COLO829 (cell line): ENCODE measurements around the gene RSL1D1.
A peak's percentile ranks its signal among the peaks of the same experiment; 100 is the strongest.

Source experiments
- DNase-seq: peaks from one replicate; pipeline ENCODE4 v3.0.0; 2012; ENCODE audit warnings: low spot score

The RSL1D1 gene

DNA sequence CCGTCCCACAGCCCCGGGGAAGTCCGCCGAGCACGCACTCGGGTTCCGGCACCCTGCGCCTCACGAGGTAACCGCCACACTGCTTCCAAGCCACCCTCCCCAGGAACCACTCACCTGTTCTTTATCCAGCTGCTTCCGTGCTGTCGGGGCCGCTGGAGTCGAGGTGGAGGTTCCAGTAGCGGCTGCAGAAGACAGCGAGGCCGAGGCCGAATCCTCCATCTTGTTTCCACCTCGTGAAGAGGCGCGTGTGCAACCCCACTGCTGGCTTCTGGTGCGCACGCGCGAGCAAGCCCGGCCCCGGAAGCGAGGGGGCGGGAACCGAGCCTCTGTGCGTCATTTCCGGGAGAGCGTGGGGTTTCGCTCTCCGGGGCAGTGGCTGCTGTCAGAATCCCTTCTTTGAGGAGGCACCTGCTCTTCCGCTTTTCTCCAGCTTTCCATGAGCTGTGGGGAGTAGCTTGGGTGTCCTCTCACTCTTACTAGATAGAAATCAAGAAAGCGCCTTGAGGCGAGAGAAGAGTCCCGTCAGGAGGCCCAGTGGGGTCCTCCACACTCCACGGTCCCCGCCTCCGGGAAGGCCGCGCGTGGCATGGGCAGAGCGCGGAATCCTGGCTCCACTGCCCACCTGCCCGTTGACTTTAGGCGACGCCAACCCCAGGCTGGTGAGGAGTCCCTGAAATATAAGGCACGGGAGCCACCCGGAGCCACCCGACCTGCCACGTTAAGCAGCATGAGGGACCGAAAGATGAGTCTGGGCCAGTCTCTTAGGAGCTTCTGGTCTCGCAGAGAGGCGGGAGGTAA is at the start of gene RSL1D1:
TSS of gene RSL1D1 (minus strand) at position 249 of the 798 bp plus-strand sequence. CDS start at position 219, 30 bp downstream.
- DNase-seq = peak; percentile 100

DNA sequence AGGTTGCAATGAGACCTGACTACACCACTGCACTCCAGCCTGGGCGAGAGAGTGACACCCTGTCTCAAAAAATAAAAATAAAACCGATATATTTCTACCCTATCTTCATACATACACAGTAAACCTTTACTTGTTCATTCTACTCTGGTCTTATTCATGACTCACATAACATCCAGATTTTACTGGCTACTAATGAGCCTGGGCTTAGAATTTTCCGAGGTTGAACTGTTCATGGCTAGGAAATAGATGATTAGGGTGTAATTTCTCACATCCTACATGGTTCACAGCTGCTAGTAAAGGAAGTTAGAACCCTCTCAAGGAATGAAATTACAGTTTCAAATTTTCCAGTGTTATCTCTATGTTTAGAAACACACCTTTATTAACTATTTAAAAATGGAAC is 49.7 kb upstream of the RSL1D1 start:
- DNase-seq = no peak

DNA sequence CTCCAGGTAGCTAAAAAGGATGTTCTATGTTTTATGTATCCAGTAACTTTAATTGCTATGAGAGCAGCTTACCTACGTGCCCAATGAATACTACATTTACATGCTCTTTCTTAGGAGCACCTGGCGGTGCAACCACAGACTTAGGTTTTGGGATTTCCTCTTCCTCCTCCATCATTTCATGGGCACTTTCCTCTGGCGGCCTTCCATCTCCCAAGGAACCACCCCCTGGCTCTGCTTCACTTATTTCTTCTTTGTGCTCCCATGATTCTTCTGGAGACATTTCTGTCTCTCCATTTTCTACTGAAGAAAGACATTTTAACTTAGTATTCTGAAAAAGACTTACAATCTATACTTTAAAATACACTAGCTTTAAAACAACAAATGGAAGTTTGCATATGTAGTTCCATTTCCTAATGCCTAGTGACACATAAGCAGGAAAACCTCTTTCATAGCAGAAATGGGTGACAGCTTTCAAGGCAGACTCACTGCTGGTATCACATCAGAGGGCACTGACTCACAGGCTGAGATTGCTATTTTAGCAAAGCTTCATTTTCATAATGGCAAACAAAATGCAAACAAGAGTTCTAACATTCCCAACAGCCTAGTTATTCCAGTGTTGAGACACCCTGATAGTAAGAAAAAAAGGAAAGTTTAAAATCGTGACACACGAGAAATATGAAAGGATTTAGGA is 45.3 kb upstream of the RSL1D1 start:
- DNase-seq = no peak

DNA sequence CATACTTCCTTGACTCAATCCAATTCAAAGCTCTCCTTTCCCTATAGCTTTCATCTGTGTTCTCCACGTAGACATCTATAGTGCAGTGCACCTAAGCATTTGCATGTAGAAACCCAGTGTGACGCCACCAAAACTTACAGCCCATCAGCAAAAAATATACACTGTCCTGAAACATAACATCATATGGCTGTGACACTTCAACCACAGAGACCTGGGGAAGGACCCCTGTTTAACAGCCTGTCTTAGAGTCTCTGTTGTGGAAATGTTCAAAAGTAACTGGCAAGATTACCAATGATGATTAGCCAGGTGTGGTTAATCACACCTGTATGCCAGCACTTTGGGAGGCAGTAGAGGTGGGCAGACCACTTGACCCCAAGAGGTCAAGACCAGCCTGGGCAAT is 42.2 kb upstream of the RSL1D1 start:
- DNase-seq = no peak

DNA sequence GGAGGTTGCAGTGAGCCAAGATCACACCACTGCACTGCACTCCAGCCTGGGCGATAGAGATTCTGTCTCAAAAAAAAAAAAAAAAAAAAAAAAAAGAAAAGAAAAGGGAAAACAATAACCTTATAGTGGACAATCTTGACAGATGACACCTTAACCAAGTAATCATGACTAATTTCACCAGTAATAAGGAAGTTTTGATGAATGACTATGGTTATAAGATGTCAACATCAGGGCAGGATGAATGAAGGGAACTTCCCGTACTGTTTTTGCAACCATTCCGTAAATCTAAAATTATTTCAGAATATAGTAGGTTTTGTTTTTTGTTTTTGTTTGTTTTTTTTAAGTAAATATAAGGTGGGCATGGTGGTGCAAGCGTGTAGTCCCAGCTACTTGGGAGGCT is 41.4 kb upstream of the RSL1D1 start:
- DNase-seq = no peak

DNA sequence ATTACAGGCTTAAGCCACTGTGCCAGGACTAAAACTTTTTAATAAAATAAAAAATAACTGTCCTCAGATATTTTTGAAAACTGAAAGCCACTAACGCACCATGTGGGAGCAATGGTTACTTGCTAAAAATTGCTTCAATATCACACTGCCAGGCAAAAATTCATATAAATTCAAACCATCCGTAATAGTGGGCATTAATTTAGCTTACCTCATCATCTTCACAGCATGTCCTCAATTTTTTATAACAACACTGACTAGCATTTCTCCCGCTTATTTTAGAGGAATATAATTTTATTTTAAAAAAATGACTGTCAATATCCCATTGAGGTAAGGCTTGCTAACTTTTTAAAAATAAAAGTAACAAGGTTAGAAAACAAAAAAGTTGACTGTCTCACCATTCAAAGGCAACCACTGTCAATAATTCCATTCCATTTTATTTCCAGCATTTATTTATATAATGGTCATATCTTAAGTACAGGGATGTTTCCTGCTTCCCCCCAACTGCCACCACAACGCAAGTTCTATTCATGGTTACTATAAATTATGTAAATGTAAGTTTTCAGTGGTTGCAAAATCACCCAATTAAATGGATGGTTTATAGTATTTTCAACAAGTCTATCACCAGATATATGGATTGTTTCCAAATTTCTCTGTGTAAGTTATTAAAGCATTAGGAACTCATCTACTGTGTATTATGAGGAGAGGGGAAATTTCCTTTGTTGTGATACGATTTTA is 39.1 kb upstream of the RSL1D1 start:
- no peak for DNase-seq

DNA sequence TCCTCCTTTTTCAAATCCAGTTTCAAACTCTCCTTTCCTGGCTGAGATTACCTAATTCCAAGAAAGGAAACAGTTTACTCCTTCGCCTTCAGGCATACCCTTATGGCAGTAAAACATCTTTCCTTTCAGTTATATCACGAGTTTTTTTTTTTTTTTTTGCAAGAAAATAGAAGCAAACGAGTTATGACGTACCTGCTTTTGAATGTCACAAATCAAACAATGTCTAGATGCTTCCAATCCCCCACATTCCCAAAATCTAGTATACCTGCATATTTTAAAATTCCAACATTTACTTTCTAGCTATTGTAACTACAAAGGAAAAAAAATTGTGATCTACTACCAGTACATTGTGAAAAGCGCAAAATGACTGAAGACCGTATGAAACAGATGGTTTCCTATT is 35.5 kb upstream of the RSL1D1 start:
- DNase-seq = no peak

DNA sequence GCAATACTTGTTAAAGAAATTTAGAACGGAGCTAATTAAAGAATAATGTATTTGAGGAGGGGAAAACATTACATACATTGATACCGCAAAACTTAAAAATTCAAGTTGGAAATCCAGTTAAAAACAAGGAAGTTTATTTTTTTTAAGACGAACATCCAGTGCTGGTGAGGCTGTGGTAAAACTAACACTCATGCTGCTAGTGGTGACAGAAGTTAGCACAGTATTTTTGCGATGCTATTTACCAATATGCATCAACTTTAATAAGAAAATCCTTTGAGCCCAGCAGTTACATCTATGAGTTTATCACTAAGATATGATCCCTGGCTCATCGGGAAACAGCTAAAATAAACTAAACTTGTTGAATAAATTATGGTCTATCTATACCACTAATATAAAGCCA is 32.7 kb upstream of the RSL1D1 start:
- no peak for DNase-seq

DNA sequence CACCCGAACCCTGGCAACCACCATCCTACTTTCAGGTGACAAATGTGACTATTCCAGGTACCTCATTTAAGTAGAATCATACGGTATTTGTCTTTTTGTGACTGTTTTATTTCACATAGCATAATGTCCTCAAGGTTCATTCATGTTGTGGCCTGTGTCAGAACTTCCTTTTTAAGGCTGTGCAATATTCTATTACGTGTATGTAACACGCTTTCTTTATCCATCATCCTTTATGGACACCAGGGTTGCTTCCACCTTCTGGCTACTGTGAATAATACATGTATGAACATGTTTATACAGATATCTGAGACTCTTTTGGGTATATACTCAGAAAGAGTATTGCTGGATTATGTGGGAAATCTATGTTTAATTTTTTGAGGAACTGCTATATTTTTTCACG is 28.7 kb upstream of the RSL1D1 start:
- DNase-seq = no peak

DNA sequence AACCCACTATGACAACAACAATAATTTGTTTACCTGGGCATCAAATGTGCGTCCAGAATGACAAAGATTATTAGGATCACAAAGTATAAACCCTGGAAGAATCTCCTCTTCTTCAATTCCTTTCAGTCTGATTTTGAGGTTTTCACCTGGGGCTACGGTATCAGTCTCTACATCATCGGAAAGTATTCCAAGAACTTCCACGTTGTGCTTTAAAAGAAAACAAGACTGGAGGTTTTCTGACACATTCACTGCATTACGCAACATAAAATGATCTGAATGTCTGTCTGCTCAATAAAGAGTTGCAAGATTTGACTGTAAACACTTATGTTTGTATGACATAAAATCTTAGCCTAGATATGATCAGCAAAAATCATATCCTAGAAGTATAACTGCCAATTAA is 26.0 kb upstream of the RSL1D1 start:
- no peak for DNase-seq

DNA sequence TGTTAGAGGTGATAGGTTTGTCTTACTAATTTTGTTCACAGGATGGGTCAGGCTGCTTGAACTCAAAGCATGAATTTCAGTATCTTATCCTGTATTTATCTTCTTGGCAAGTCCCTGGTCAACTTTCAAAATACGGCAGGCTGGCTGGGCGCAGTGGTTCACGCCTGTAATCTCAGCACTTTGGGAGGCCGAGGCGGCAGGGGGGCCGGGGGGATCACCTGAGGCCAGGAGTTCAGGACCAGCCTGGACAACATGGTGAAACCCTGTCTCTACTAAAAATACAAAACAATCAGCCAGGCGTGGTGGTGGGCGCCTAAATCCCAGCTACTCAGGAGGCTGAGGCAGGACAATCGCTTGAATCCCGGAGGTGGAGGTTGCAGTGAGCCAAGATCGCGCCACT is 25.0 kb upstream of the RSL1D1 start:
- no peak for DNase-seq

DNA sequence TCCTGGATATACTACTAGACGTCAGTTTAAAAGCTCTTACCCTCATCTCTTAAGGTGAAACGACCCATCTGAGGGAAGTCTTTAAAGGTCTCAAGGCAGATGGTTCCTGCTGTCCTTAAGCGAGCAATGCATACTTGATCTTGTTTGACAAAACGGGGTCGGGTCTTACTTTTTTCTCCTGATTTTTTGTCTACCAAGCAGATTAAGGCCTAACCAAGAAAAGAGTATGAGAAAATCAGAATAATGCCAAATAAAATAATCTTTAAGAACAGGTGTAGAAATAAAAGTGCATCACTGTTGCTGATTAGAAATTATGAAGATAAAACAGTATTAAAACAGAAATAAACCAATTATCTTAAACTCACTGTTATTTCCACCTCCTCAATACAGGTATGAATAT is 24.4 kb upstream of the RSL1D1 start:
- no peak for DNase-seq

DNA sequence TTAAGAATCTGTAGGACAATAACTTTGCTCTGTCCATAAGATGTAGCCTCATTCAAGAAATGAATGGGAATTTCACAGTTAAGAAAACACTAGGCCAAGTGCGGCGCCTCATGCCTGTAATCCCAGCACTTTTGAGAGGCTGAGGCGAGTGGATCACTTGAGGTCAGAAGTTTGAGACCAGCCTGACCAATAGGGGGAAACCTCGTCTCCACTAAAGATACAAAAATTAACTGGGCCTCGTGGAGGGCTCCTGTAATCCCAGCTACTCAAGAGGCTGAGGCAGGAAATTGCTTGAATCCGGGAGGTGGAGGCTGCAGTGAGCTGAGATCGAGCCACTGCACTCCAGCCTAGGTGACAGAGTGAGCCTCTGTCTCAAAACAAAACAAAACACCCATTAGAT is 19.9 kb upstream of the RSL1D1 start:
- no peak for DNase-seq

DNA sequence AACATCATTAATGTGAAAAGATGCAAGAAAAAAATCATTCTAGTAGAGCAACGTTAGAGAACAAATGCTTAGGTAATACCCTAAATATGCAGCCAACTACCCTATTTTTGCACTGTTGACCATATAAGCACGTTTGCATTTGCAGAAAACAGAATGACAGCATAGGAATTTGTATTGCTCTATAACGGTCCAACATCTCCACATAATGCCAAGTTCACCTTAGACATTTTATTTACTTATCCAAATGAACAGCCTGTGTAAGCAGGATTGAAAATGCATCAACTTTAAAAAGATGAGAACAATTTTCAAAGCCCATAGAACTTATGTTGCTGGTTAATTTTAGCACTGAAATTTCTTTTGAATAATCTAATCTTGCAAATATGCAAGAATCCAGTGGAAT is 19.1 kb upstream of the RSL1D1 start:
- no peak for DNase-seq

DNA sequence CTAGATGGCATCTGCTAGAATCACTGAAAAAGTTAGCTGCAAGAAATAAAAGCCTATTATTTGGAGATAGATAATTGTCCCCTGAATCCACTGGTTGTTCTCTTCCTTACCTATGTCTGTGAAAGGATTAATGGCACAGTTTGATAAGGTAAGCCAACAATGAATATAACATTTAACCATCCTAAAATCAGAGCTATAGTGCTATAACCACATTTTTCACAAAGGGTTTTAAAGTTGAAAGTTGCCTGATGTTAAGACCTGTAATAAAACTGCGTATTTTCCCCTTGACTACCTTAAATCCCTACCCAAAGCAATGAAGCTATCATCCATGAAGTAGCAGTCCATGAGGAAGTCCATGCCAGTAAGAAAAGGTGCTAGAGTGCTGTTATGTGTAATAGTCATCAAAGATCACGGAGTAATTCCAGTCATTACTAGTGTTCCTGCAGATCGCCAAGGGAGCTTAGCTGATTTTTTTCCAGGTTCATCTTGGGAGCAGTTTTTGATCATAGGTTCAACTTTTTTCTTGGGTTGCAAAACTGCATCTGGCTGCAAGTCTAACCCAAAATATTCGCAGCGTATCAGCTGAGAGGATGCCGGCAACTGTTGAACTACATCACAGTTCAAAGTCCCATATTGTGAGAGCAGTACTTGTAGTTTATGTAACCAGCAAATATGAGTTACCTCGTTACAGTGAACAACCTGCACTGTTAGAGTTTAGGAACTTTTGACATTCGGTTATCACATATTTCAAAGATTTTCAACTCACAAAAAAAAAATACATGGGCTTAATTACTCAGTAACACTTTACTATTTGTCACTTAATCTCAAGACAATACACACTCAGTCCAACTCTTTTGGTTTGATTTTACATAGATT is 18.2 kb upstream of the RSL1D1 start:
- DNase-seq = no peak

DNA sequence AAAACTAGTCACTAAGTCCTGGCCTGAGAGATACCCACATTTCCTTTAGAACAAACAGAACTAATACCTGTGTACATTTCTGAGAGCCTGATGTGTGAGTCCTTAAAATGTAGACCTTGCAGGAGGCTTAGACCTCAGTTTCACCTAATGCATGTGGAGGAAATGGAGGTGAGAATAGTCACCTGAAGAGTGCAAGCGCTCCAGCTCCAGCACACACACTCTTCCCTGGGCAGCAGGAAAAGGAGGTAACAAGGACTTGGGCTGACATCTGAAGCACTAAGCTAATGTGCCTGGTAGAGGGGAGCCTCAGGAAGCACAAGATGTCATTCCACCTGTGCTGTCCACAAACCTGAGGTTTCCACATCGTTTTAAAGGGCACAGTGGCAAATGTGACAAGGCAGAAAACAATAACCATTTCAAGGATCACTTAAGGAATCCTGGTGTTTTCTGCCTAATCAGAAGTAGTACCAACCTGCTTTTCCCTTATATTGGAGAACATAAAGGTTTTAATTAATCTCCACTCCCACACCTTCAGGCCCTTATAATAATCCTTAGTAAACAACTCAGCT is 17.2 kb upstream of the RSL1D1 start:
- DNase-seq = no peak

DNA sequence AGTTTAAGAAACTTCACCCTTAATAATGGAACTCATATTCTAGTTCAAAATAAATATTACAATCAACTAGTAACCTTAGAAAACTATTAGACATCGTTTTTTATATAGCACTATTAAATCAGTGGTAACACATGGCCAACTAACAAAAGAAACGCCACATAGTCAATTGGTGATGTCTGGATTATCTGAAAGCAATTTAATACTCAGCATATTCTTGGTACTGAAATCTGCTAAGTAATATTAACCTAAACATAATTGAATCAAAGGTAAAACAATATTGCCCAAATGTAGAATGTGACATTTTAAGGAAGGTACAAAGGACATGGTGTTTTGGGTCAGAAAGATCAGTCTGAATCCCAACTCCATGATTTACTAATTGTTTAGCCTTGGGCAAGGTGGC is 11.1 kb upstream of the RSL1D1 start:
- DNase-seq = no peak

DNA sequence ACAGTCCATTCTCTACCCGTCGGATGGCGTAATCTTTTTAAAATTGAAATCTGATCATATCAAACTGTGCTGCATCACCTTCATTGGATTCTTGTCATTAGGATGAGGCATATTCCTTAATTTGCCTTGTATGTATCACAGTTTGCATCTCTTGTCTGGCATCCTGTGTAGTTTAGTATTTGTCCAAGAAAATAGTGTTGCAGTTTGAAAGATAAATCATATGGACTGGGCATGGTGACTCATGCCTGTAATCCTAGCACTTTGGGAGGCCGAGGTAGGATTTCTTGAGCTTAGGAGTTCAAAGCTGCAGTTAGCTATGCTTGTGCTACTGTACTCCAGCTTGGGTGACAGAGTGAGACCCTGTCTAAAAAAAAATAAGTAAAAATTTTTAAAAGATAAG is 5.8 kb upstream of the RSL1D1 start:
- no peak for DNase-seq

DNA sequence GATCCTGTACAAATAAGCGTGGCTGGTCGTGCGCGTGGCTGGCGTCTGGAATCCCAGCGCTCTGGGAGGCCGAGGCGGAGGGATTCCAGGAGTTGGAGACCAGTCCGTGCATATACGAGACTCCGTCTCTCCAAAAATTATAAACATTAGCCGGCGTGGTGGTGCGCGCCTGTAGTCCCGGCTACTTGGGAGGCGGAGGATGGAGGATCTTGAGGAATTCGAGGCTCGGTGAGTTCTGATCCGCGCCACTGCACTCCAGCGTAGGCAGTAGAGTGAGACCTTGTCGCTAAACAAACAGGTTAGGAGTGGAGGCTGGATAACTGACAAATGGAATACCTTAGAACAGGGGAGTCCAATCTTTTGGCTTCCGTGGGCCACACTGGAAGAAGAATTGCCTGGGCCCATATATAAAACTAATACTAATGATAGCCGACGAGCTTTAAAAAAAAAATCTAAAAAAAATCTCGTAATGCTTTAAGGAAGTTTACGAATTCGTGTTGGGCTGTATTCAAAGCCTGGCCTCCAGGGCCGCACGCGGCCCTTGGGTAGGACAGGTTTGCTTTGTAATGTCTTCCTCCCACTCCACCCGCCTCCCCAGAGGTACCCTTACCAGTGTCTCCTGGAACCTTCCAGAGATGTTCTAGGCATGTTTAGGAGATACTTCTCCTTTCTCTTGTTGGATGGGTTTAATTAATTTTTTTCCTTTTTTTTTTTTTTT is 909 bp upstream of the RSL1D1 start:
- DNase-seq = no peak

DNA sequence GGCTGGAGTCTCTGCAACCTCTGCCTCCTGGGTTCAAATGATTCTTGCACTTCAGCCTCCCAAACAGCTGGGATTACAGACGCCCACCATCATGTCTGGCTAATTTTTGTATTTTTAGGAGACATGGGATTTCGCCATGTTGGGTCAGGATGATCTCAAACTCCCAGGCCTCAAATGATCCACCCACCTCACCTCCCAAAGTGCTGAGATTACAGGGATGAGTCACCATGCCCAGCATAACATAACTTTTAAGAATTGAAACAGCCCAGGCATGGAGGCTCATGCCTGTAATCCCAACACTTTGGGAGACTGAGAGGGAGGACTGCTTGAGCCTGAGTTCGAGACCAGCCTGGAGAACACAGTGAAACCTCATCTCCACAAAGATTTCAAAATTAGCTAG is 2.5 kb downstream of the RSL1D1 start:
- no peak for DNase-seq

DNA sequence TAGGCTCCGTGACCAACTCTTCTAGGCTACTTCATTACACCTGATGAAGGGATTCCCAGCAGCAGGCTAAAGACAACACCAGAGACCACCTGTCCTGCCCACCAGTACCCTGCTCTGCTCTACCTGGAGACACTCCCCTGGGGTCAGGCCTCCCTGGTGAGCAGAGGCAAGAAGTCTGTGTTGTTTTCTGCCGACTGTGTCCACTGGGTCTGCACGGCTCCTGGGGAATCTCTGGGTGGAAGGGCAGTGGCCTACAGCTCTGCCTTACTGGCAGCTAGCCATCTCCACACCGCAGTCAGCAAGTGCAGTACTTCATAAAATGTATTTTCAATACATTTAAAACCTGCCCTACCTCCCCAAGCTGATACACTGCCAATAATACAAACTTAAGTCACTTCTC is 6.8 kb downstream of the RSL1D1 start:
- DNase-seq = no peak
